Fibroblast of lung (primary cell): ENCODE data around the gene AZIN2. TPM values are rescaled to one million over a fixed set of nuclear protein-coding genes. Genes with fewer than 3 reads are reported as not detected.

Experiments
- DNase-seq, 2 donors: peaks; one replicate each; pipeline versions ENCODE4 v3.0.0 to v3.0.0-alpha.2; 2010; ENCODE audit warnings: low read depth in 2 of 2
- H2AFZ ChIP-seq: 2 replicates; pipeline ENCODE4 v1.5.1; 2012; ENCODE audit warnings: low read length, control low read depth, inconsistent platforms
- H3K27ac ChIP-seq: 2 replicates; pipeline ENCODE4 v1.5.1; 2011; ENCODE audit warnings: low read length, control low read depth; ENCODE audit not compliant: insufficient read depth
- H3K27me3 ChIP-seq: 2 replicates; pipeline ENCODE4 v1.5.1; 2011; ENCODE audit warnings: mild to moderate bottlenecking, low read length; ENCODE audit not compliant: control insufficient read depth, insufficient read depth
- H3K36me3 ChIP-seq: 2 replicates; pipeline ENCODE4 v1.5.1; 2011; ENCODE audit warnings: low read length; ENCODE audit not compliant: control insufficient read depth, insufficient read depth
- H3K4me1 ChIP-seq: 2 replicates; pipeline ENCODE4 v1.5.1; 2011; ENCODE audit warnings: low read length; ENCODE audit not compliant: control insufficient read depth, insufficient read depth; ENCODE audit errors: extremely low read depth
- H3K4me2 ChIP-seq: 2 replicates; pipeline ENCODE4 v1.5.1; 2011; ENCODE audit warnings: low read length, control low read depth; ENCODE audit not compliant: insufficient read depth; ENCODE audit errors: extremely low read depth
- H3K4me3 ChIP-seq, 4 experiments: fragments of 200-600 bp in 1 of 4; sonication (generic) in 1 of 4; replicated peaks in 1 of 4; 2 replicates each; pipeline ENCODE4 v1.5.1; 2011 to 2016; ENCODE audit warnings: low read length in 4 of 4, low read depth in 3 of 4, mild to moderate bottlenecking in 3 of 4, control low read depth in 2 of 4, inconsistent platforms in 1 of 4, mixed read lengths in 1 of 4; ENCODE audit not compliant: insufficient read depth in 1 of 4; ENCODE audit errors: control extremely low read depth in 1 of 4
- H3K79me2 ChIP-seq: 2 replicates; pipeline ENCODE4 v1.5.1; 2012; ENCODE audit warnings: mild to moderate bottlenecking, low read length, inconsistent platforms; ENCODE audit not compliant: control insufficient read depth, insufficient read depth
- H3K9ac ChIP-seq: 2 replicates; pipeline ENCODE4 v1.5.1; 2011; ENCODE audit warnings: mild to moderate bottlenecking, low read length, control low read depth; ENCODE audit not compliant: insufficient read depth
- H3K9me3 ChIP-seq: 2 replicates; pipeline ENCODE4 v1.5.1; 2012; ENCODE audit warnings: low read depth, low read length; ENCODE audit not compliant: control insufficient read depth, insufficient read depth
- H4K20me1 ChIP-seq: 2 replicates; pipeline ENCODE4 v1.5.1; 2011; ENCODE audit warnings: low read length; ENCODE audit not compliant: control insufficient read depth, insufficient read depth; ENCODE audit errors: extremely low read depth
- CTCF ChIP-seq, 2 donors: IDR thresholded peaks in 1 of 2; conservative IDR thresholded peaks in 1 of 2; 1 replicate in 1 of 2; 2 replicates in 1 of 2; pipeline ENCODE4 v1.5.1; 2011 to 2012; ENCODE audit warnings: low read length in 2 of 2, control low read depth in 1 of 2, inconsistent platforms in 1 of 2, low read depth in 1 of 2, mild to moderate bottlenecking in 1 of 2
- EZH2 ChIP-seq: IDR thresholded peaks from 2 replicates; pipeline ENCODE4 v1.5.1; 2012; ENCODE audit warnings: low read length, control low read depth, mild to moderate bottlenecking; ENCODE audit errors: missing control alignments
- polyA plus RNA-seq, 2 donors: library from polyadenylated mRNA; depleted of rRNA in 1 of 2; stranded (reverse) in 1 of 2; unstranded in 1 of 2; fragments of >200 nt; gene quantifications; 2 replicates each; pipeline ENCODE4 v1.2.1, GENCODE V29; 2011 to 2012; ENCODE audit warnings: missing spikeins in 1 of 2
- total RNA-seq: library from RNA; depleted of rRNA; stranded (reverse); fragments of >200 nt; gene quantifications from 2 replicates; pipeline ENCODE4 v1.2.1, GENCODE V29; 2014

Gene AZIN2
- total and polyA plus RNA-seq, 2 donors (not counting 1 experiment from before 2014, with no cell fraction given): 3.2 to 9.1 TPM

GRCh38 chr1:33141781-33142180 lies 60.8 kb downstream of the AZIN2 start:
- no peaks in the 10 kb centered on the region for H4K20me1 ChIP-seq
- H3K4me3 ChIP-seq: no peak overlapping the region
- TF ChIP-seq CTCF (conservative IDR thresholded peaks at IDR 0.05 in 1 of 2, IDR thresholded peaks at IDR 0.05 in 1 of 2; ENCODE audit: low read depth in 1 of 2, low read length in 2 of 2) (no peak), EZH2 (no peak)
- no peak overlapping the region for H3K4me2 ChIP-seq
- H3K79me2 ChIP-seq: no peaks in the 10 kb centered on the region
- no peak for DNase-seq
- H3K9ac ChIP-seq: no peak overlapping the region
- H3K27ac ChIP-seq: no peak overlapping the region
- no peaks in the 10 kb centered on the region for H3K27me3 ChIP-seq
- H3K9me3 ChIP-seq: no peaks in the 10 kb centered on the region
- no peak overlapping the region for H2AFZ ChIP-seq
- peaks cover 1% of the 10 kb centered on the region for H3K36me3 ChIP-seq
- H3K4me1 ChIP-seq: peaks cover 14% of the 10 kb centered on the region

- Histone ChIP-seq H3K27me3 (no peaks in the 10 kb centered on the region), H3K9ac (no peak overlapping the region), H3K36me3 (peaks cover 6% of the 10 kb centered on the region), H3K79me2 (no peaks in the 10 kb centered on the region), H3K4me3 (no peak overlapping the region), H3K9me3 (no peaks in the 10 kb centered on the region), H3K4me1 (peaks cover 14% of the 10 kb centered on the region), H2AFZ (no peak overlapping the region), H3K4me2 (no peak overlapping the region), H4K20me1 (no peaks in the 10 kb centered on the region), H3K27ac (no peak overlapping the region)
- no peak for TF ChIP-seq CTCF (conservative IDR thresholded peaks at IDR 0.05 in 1 of 2, IDR thresholded peaks at IDR 0.05 in 1 of 2; ENCODE audit: low read depth in 1 of 2, low read length in 2 of 2)
- no peak for TF ChIP-seq EZH2
- DNase-seq: no peak
Measured at GRCh38 chr1:33142483-33143064, 61.6 kb downstream of the AZIN2 start.

- no peak overlapping the region for H3K9ac ChIP-seq
- TF ChIP-seq EZH2 (no peak), CTCF (conservative IDR thresholded peaks at IDR 0.05 in 1 of 2, IDR thresholded peaks at IDR 0.05 in 1 of 2; ENCODE audit: low read depth in 1 of 2, low read length in 2 of 2) (no peak)
- H3K27ac ChIP-seq: peak overlapping the region; percentile 57
Measured at GRCh38 chr1:33143176-33143575, 62.2 kb downstream of the AZIN2 start.

More at GRCh38 chr1:33143176-33143575, 62.2 kb downstream of the AZIN2 start:
- DNase-seq: peak; percentile 40 to 81
- Histone ChIP-seq H3K9me3 (no peaks in the 10 kb centered on the region), H3K4me2 (peak overlapping the region; percentile 11), H3K79me2 (no peaks in the 10 kb centered on the region), H2AFZ (no peak overlapping the region), H3K4me3 (no peak overlapping the region), H3K27me3 (no peaks in the 10 kb centered on the region), H3K36me3 (peaks cover 6% of the 10 kb centered on the region), H4K20me1 (no peaks in the 10 kb centered on the region), H3K4me1 (peaks cover 14% of the 10 kb centered on the region)
